Endothelial cell of umbilical vein (primary cell): ENCODE data around the gene GLYATL3. TPM values are rescaled to one million over a fixed set of nuclear protein-coding genes. Genes with fewer than 3 reads are reported as not detected.

Experiments used
- BruUV-seq: library from RNA; stranded (reverse); fragments of 400-500 nt; replicated peaks from 2 replicates; lab custom pipeline; 2021; lab: Mats Ljungman, UMichigan
- CTCF ChIA-PET: fragments of 300-600, 350-600 bp; sonication (Branson Sonifier 250); formaldehyde crosslinking; loops from one replicate; lab custom pipeline; 2021; ENCODE audit warnings: antibody characterized with exemption, inconsistent platforms; lab: Charles Lee
- POLR2A ChIA-PET: fragments of 300-600, 350-600 bp; sonication (Branson Sonifier 250); formaldehyde crosslinking; loops from one replicate; lab custom pipeline; 2021; ENCODE audit warnings: antibody characterized with exemption, inconsistent platforms; lab: Charles Lee
- DNase-seq: peaks from one replicate; pipeline ENCODE4 v3.0.0-alpha.2; 2011; ENCODE audit warnings: low read depth, low spot score
- FAIRE-seq: peaks from 2 replicates; lab custom pipeline; 2011; peaks lifted over from hg19 to GRCh38; lab: Jason Lieb, UNC
- H2AFZ ChIP-seq: 2 replicates; pipeline ENCODE4 v1.6.0; 2012; ENCODE audit warnings: low read depth, low read length, control low read depth, inconsistent platforms
- H3K27ac ChIP-seq: 2 replicates; pipeline ENCODE4 v1.5.1; 2011; ENCODE audit warnings: low read depth, mild to moderate bottlenecking, control low read depth, low read length, moderate library complexity; ENCODE audit not compliant: insufficient read depth
- H3K27me3 ChIP-seq, 2 experiments: 2 replicates each; pipeline versions ENCODE4 v1.6.0 to v1.6.1; 2011; ENCODE audit warnings: low read length in 2 of 2, mixed read lengths in 1 of 2; ENCODE audit not compliant: control insufficient read depth in 2 of 2, insufficient read depth in 2 of 2
- H3K36me3 ChIP-seq, 2 experiments: 2 replicates in 1 of 2; 3 replicates in 1 of 2; pipeline ENCODE4 v1.5.1; 2011; ENCODE audit warnings: low read length in 2 of 2, mild to moderate bottlenecking in 1 of 2, moderate library complexity in 1 of 2; ENCODE audit not compliant: control insufficient read depth in 2 of 2, insufficient read depth in 2 of 2; ENCODE audit errors: extremely low read depth in 1 of 2
- H3K4me1 ChIP-seq: 3 replicates; pipeline ENCODE4 v1.5.1; 2011; ENCODE audit warnings: mild to moderate bottlenecking, low read length; ENCODE audit not compliant: control insufficient read depth, insufficient read depth; ENCODE audit errors: extremely low read depth
- H3K4me2 ChIP-seq: 2 replicates; pipeline ENCODE4 v1.6.1; 2011; ENCODE audit warnings: low read length, control low read depth, mixed read lengths; ENCODE audit not compliant: insufficient read depth
- H3K4me3 ChIP-seq, 3 experiments: fragments of 200-600 bp in 1 of 3; sonication (generic), shearing (Covaris generic) in 1 of 3; replicated peaks in 1 of 3; 2 replicates each; pipeline ENCODE4 v1.5.1; 2011 to 2016; ENCODE audit warnings: control low read depth in 3 of 3, low read length in 3 of 3, mild to moderate bottlenecking in 2 of 3, inconsistent platforms in 1 of 3, low read depth in 1 of 3, moderate library complexity in 1 of 3; ENCODE audit not compliant: insufficient read depth in 1 of 3
- H3K79me2 ChIP-seq: 2 replicates; pipeline ENCODE4 v1.6.0; 2012; ENCODE audit warnings: low read length, inconsistent platforms; ENCODE audit not compliant: control insufficient read depth, insufficient read depth
- H3K9ac ChIP-seq: replicated peaks from 2 replicates; pipeline ENCODE3; 2011; ENCODE audit warnings: low read length, control low read depth; ENCODE audit not compliant: insufficient read depth; ENCODE audit errors: extremely low read depth
- H3K9me1 ChIP-seq: replicated peaks from 3 replicates; pipeline ENCODE4 v1.6.0; 2011; ENCODE audit warnings: mild to moderate bottlenecking, low read length; ENCODE audit not compliant: control insufficient read depth, insufficient read depth; ENCODE audit errors: extremely low read depth
- H3K9me3 ChIP-seq: replicated peaks from 2 replicates; pipeline ENCODE4 v1.5.1; 2012; ENCODE audit warnings: low read length, inconsistent platforms; ENCODE audit not compliant: control insufficient read depth, insufficient read depth
- H4K20me1 ChIP-seq: replicated peaks from 2 replicates; pipeline ENCODE3; 2011; ENCODE audit warnings: mild to moderate bottlenecking, low read length; ENCODE audit not compliant: control insufficient read depth, insufficient read depth; ENCODE audit errors: extremely low read depth
- EZH2 ChIP-seq: IDR thresholded peaks from 2 replicates; pipeline ENCODE4 v1.6.1; 2012; ENCODE audit warnings: borderline replicate concordance, low read depth, mild to moderate bottlenecking, moderate library complexity, low read length, inconsistent platforms; ENCODE audit not compliant: severe bottlenecking
- FOS ChIP-seq: IDR thresholded peaks from 2 replicates; pipeline ENCODE4 v1.6.1; 2011; ENCODE audit warnings: mild to moderate bottlenecking, low read length, moderate library complexity, borderline replicate concordance; ENCODE audit not compliant: insufficient read depth
- GATA2 ChIP-seq: IDR thresholded peaks from 2 replicates; pipeline ENCODE4 v1.7.0; 2011; ENCODE audit warnings: low read depth, mild to moderate bottlenecking, moderate library complexity, mixed read lengths, low read length; ENCODE audit not compliant: insufficient read length, insufficient read depth
- JUN ChIP-seq: IDR thresholded peaks from 2 replicates; pipeline ENCODE4 v1.6.1; 2011; ENCODE audit warnings: borderline replicate concordance, low read depth; ENCODE audit not compliant: insufficient read length, insufficient read depth
- MYC ChIP-seq: IDR thresholded peaks from one replicate; pipeline ENCODE4 v1.6.1; 2011; ENCODE audit warnings: mild to moderate bottlenecking, low read depth, low read length
- POLR2A ChIP-seq: IDR thresholded peaks from 2 replicates; pipeline ENCODE4 v1.6.1; 2012; ENCODE audit warnings: low read depth, mild to moderate bottlenecking, control low read depth, low read length
- POLR2AphosphoS5 ChIP-seq: IDR thresholded peaks from 2 replicates; pipeline ENCODE4 v1.6.1; 2012; ENCODE audit warnings: low read depth, mild to moderate bottlenecking, control low read depth, low read length, moderate library complexity; ENCODE audit not compliant: insufficient read depth
- dilution Hi-C: fragments of 300-500 bp; cut with MboI; formaldehyde crosslinking; loops from one replicate; pipeline ENCODE4 v1.15.0; 2019; ENCODE audit warnings: low sequenced_read_pairs; ENCODE audit not compliant: extremely low pct_ligation_motif_present
- intact Hi-C: fragments of 100-400 bp; cut with micrococcal nuclease; formaldehyde crosslinking; loops from one replicate; pipeline ENCODE4 v1.10.0; 2022
- polyA plus RNA-seq, 4 experiments: library from polyadenylated mRNA; depleted of rRNA in 3 of 4; stranded (reverse) in 3 of 4; unstranded in 1 of 4; fragments of >200 nt; gene quantifications; 2 replicates each; pipeline versions ENCODE4 v1.2.1 to v1.2.3, GENCODE V29; 2011 to 2012; ENCODE audit warnings: missing spikeins in 1 of 4
- total RNA-seq: library from RNA; stranded (reverse); gene quantifications from 2 replicates; pipeline ENCODE4 v1.2.3, GENCODE V29; 2021
- TF ChIP-seq, protein P1 (sequence below), 2 donors: IDR thresholded peaks; 1 replicate in 1 of 2; 2 replicates in 1 of 2; pipeline ENCODE4 v1.5.1; 2011; ENCODE audit warnings: low read length in 2 of 2, mild to moderate bottlenecking in 2 of 2, moderate library complexity in 2 of 2, control low read depth in 1 of 2, inconsistent platforms in 1 of 2, low read depth in 1 of 2; ENCODE audit not compliant: insufficient read depth in 1 of 2; ENCODE audit errors: extremely low read depth in 1 of 2
- TF ChIP-seq, protein P2 (sequence below): IDR thresholded peaks from 2 replicates; pipeline ENCODE4 v1.6.1; 2011; ENCODE audit not compliant: insufficient read depth, insufficient read length

The GLYATL3 gene
- total and polyA plus RNA-seq, 2 donors (not counting 3 experiments of a cell fraction or from before 2014, with no cell fraction given) = not detected

DNA sequence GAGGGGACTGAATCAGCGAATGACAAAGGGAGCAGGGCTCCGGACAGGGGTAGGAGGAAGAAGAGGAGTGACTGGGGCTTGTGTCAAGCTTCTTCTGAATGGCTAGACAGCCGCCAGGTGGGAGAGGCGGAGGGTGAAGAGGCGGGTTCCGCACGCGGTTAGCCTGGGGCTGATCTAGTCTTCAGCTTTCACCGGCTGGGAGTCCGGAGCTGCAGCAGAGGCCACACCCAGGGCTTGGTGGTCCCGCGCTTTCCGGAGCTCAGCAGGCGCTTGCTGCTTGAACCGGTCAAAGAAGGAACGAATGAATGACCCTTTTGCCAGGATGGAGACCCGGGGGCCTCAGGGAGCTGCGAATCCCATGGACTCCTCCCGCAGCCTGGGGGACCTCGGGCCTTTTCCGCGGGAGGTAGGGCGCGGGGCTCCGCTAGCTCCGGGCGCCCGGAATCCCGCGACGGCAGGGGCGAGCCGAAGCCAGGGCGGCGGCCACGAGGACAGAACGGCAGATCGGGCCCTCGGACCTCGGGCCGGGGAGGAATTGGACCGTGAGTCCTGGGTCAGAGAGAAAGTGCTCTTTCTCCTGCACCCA, 50.9 kb downstream of the GLYATL3 start, which contains the start of gene C6orf141:
C6orf141 (plus strand) TSS at position 177 of the 586 bp plus-strand sequence; CDS start at position 302, 125 bp downstream.
- Histone ChIP-seq H3K27ac (peak within 1 kb of the TSS; percentile 11), H4K20me1 (no peaks in the 10 kb centered on the region), H3K79me2 (peaks cover 19% of the 10 kb centered on the region), H3K9me1 (no peaks in the 10 kb centered on the region), H3K4me1 (peaks cover 24% of the 10 kb centered on the region), H3K9ac (peak within 1 kb of the TSS; percentile 67), H3K36me3 (no peaks in the 10 kb centered on the region), H2AFZ (peak within 1 kb of the TSS; percentile 83), H3K27me3 (peaks cover 0 to 3% of the 10 kb centered on the region in 2 experiments), H3K4me2 (peak within 1 kb of the TSS; percentile 79), H3K9me3 (no peaks in the 10 kb centered on the region), H3K4me3 (peak within 1 kb of the TSS; percentile 51 to 71 (median 59))
- ChIA-PET POLR2A (no interaction called here), CTCF (interaction anchor here (0.6 to 6.8 kb wide), 10 partner anchors 9 to 56 kb away, joined by 3 to 80 read pairs (median 5); no protein-coding TSS in a partner anchor)
- dilution Hi-C loops (no loop called here), intact Hi-C loops (loop anchor here (1.0 to 5.0 kb wide), 4 partner anchors 16 to 223 kb away; no protein-coding TSS in a partner anchor)
- DNase-seq (peak; percentile 24), FAIRE-seq (no peak)
- no peak for TF ChIP-seq MYC
- TF ChIP-seq POLR2AphosphoS5 = no peak
- TF ChIP-seq JUN = no peak
- TF ChIP-seq, protein P1, sequence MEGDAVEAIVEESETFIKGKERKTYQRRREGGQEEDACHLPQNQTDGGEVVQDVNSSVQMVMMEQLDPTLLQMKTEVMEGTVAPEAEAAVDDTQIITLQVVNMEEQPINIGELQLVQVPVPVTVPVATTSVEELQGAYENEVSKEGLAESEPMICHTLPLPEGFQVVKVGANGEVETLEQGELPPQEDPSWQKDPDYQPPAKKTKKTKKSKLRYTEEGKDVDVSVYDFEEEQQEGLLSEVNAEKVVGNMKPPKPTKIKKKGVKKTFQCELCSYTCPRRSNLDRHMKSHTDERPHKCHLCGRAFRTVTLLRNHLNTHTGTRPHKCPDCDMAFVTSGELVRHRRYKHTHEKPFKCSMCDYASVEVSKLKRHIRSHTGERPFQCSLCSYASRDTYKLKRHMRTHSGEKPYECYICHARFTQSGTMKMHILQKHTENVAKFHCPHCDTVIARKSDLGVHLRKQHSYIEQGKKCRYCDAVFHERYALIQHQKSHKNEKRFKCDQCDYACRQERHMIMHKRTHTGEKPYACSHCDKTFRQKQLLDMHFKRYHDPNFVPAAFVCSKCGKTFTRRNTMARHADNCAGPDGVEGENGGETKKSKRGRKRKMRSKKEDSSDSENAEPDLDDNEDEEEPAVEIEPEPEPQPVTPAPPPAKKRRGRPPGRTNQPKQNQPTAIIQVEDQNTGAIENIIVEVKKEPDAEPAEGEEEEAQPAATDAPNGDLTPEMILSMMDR (IDR thresholded peaks at IDR 0.05; ENCODE audit: extremely low read depth in 1 of 2, insufficient read depth in 1 of 2, low read depth in 1 of 2, low read length in 2 of 2) = no peak
- TF ChIP-seq FOS = no peak
- TF ChIP-seq, protein P2, sequence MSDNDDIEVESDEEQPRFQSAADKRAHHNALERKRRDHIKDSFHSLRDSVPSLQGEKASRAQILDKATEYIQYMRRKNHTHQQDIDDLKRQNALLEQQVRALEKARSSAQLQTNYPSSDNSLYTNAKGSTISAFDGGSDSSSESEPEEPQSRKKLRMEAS = no peak
- TF ChIP-seq POLR2A = no peak
- no peak for TF ChIP-seq EZH2
- no peak for TF ChIP-seq GATA2
- no TSS peak for BruUV-seq
